ENCODE measurements around the gene SLC22A14. TPM values are rescaled to one million over a fixed set of nuclear protein-coding genes. Genes with fewer than 3 reads are reported as not detected.

Gene SLC22A14
- total and polyA plus RNA-seq, 9 of the 15 experiments (the other 6 are each of a cell fraction or from before 2014, with no cell fraction given) = 0.03 to 0.07 TPM; not detected in 7

- WGBS (ENCODE audit: insufficient coverage, low coverage, missing lambda C conversion rate) = 44% methylated on average over 3 of the region's 3 CpGs
- Histone ChIP-seq H3K79me2 (ENCODE audit: control insufficient read depth, insufficient read depth, low read length) (peaks cover 24% of the 10 kb centered on the region), H3K4me3 (no peak overlapping the region), H3K27me3 (ENCODE audit: control insufficient read depth in 2 of 2, insufficient read depth in 2 of 2, low read length in 2 of 2) (no peaks in the 10 kb centered on the region; a peak in 1 of 5 replicates), H3K36me3 (ENCODE audit: control insufficient read depth, insufficient read depth, low read length) (peaks cover 10% of the 10 kb centered on the region), H4K20me1 (replicated peaks; ENCODE audit: control insufficient read depth, insufficient read depth, low read length) (no peaks in the 10 kb centered on the region), H3K9me3 (replicated peaks; ENCODE audit: control insufficient read depth, insufficient read depth, low read depth, low read length) (no peaks in the 10 kb centered on the region; the same call in 1 of the 2 replicates), H3K4me1 (replicated peaks in 1 of 2; ENCODE audit: control insufficient read depth in 2 of 2, insufficient read depth in 2 of 2, low read length in 2 of 2) (peaks cover 14 to 18% of the 10 kb centered on the region in 2 experiments; a peak in 4 of 5 replicates), H3K9ac (ENCODE audit: insufficient read depth in 1 of 2, low read depth in 2 of 2, low read length in 2 of 2) (no peak overlapping the region), H3K4me2 (ENCODE audit: insufficient read depth, low read length) (no peak overlapping the region), H2AFZ (ENCODE audit: low read depth, low read length) (no peak overlapping the region), H3K27ac (ENCODE audit: extremely low read depth, low read depth, low read length) (no peak overlapping the region), H3K9me1 (ENCODE audit: control insufficient read depth, insufficient read depth, low read length) (no peaks in the 10 kb centered on the region)
- intact Hi-C loops (cut with micrococcal nuclease) = no loop called here
- FAIRE-seq (no peak), DNase-seq (ENCODE audit: extremely low read depth in 1 of 4, low spot score in 3 of 4) (no peak), ATAC-seq (no peak)
- no TSS peak for BruUV-seq (replicated peaks)
- POLR2A ChIA-PET = interaction anchor here (1.0 to 1.4 kb wide), 2 partner anchors 9 to 11 kb away, joined by 3 to 4 read pairs; no protein-coding TSS in a partner anchor
- CTCF ChIA-PET (ENCODE audit: low intra/inter-chr PET ratio) = interaction anchor here (0.6 kb wide), 1 partner anchor 12 kb away, joined by 3 read pairs; no protein-coding TSS in a partner anchor
- in situ Hi-C loops (cut with MboI) = loop anchor here (10.0 kb wide), 1 partner anchor 209 kb away; the partner anchor contains the start of genes ACAA1 and MYD88
- 0 out of 2 replicates have a peak, but pooled peaks have one; percentile 9 for TF ChIP-seq LEF1 (IDR thresholded peaks at IDR 0.05)
- peak; percentile 50 for TF ChIP-seq NFE2 (IDR thresholded peaks at IDR 0.05; ENCODE audit: low read depth)
- peak; percentile 20; the same call in 1 of the 2 replicates for TF ChIP-seq JUND (IDR thresholded peaks at IDR 0.05; ENCODE audit: borderline replicate concordance, low read depth, low read length)
- no peak for TF ChIP-seq JUND (tag; IDR thresholded peaks at IDR 0.05; ENCODE audit: borderline replicate concordance, low read depth, low read length)
- peak in 1 of 3 experiments; percentile 35; a peak in 3 of 6 replicates for TF ChIP-seq CTCF (IDR thresholded peaks at IDR 0.05 in 2 of 3, conservative IDR thresholded peaks at IDR 0.05 in 1 of 3; ENCODE audit: insufficient read depth in 2 of 3, low read depth in 1 of 3, low read length in 3 of 3)
- no peak for TF ChIP-seq FOSL1 (tag; conservative IDR thresholded peaks at IDR 0.05)
- peak; percentile 57 for TF ChIP-seq C11orf30 (IDR thresholded peaks at IDR 0.05; ENCODE audit: low read depth)
- 0 out of 2 replicates have a peak, but pooled peaks have one; percentile 14 for TF ChIP-seq DPF2 (IDR thresholded peaks at IDR 0.05)
- TF ChIP-seq MXI1 (IDR thresholded peaks at IDR 0.05; ENCODE audit: low read depth, low read length) = no peak
- peak; percentile 42 to 54 for TF ChIP-seq RAD21 (CRISPR knock-in tag; conservative IDR thresholded peaks at IDR 0.05 in 1 of 2, IDR thresholded peaks at IDR 0.05 in 1 of 2)
- peak; percentile 76 for TF ChIP-seq ZNF316 (IDR thresholded peaks at IDR 0.05)
- TF ChIP-seq HDAC8 (tag; IDR thresholded peaks at IDR 0.05) = no peak
Measured at GRCh38 chr3:38343797-38344594, 61.9 kb downstream of the SLC22A14 start.

All from K562 (cell line).